ENCODE data around the gene MASP2. TPM values are rescaled to one million over a fixed set of nuclear protein-coding genes. Genes with fewer than 3 reads are reported as not detected.
"Not testable (repeated sequence)": the region's sequence is repeated elsewhere in the genome, so short reads cannot be mapped to it uniquely, and the experiment has no call there.

The MASP2 gene
- total RNA-seq, 2 experiments from 2014 or later = not detected

- ChIA-PET POLR2A (interaction anchor here (0.6 kb wide), 1 partner anchor 332 kb away, joined by 3 read pairs; no protein-coding TSS in a partner anchor), CTCF (interaction anchor here (0.6 to 4.0 kb wide), 12 partner anchors 9 to 611 kb away, joined by 3 to 78 read pairs (median 17); partner anchors contain the start of genes EXOSC10, SRM and UBIAD1)
- Mint-ChIP-seq H3K36me3 (ENCODE audit: low read depth) (no peaks in the 10 kb centered on the region), H3K9me3 (no peaks in the 10 kb centered on the region), H3K27ac (no peak overlapping the region), H3K27me3 (peaks cover 2% of the 10 kb centered on the region), H3K4me3 (no peak overlapping the region), H3K4me1 (ENCODE audit: low read depth) (peaks cover 5% of the 10 kb centered on the region)
- intact Hi-C loops (cut with micrococcal nuclease) = loop anchor here (5.0 kb wide), 2 partner anchors 33 to 603 kb away; no protein-coding TSS in a partner anchor
- TF ChIP-seq CTCF (IDR thresholded peaks at IDR 0.05) = no peak
- DNase-seq = no peak
- no peak for ATAC-seq
Measured at GRCh38 chr1:11039351-11040104, 7.5 kb downstream of the MASP2 start.

DNA sequence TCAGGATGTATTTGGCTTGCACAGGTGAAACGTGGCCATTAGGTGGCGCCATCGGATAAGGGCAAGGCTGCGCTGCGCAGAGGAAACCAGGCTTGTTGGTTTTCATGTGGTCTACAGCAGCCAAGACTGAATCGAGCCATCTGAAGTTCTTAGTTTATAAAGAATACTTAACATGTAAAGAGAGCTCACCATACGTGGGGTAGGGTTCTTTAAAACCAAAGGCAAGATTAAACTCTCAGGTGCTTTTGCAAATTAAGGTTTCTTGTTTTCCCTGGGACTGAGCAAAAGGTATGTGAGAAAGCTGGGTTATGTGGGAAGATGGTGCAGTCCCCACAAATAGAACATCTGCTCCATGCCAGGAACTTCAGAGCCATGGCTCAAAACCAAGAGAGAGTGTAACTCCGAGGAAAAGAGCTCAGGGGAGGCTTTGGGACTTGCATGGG, 9.3 kb downstream of the MASP2 start:
- CTCF ChIA-PET = interaction anchor here (0.6 to 4.0 kb wide), 105 partner anchors 8 to 876 kb away, joined by 3 to 78 read pairs (median 5); partner anchors contain the start of genes ANGPTL7, C1orf167, EXOSC10 and FBXO6
- no peak overlapping the region for H3K4me3 Mint-ChIP-seq
- DNase-seq (peak; percentile 92), ATAC-seq (peak; percentile 99)
- intact Hi-C loops (cut with micrococcal nuclease) = loop anchor here (5.0 kb wide), 2 partner anchors 35 to 605 kb away; no protein-coding TSS in a partner anchor
- H3K27ac Mint-ChIP-seq = no peak overlapping the region
- peaks cover 2% of the 10 kb centered on the region for H3K27me3 Mint-ChIP-seq
- no peaks in the 10 kb centered on the region for H3K9me3 Mint-ChIP-seq
- no peaks in the 10 kb centered on the region for H3K36me3 Mint-ChIP-seq (ENCODE audit: low read depth)
- peak; percentile 97 for TF ChIP-seq CTCF (IDR thresholded peaks at IDR 0.05)
- POLR2A ChIA-PET = interaction anchor here (0.7 to 2.6 kb wide), 15 partner anchors 11 to 225 kb away, joined by 3 to 25 read pairs (median 5); partner anchors contain the start of genes EXOSC10, MTOR and SRM
- H3K4me1 Mint-ChIP-seq (ENCODE audit: low read depth) = peaks cover 5% of the 10 kb centered on the region

DNA sequence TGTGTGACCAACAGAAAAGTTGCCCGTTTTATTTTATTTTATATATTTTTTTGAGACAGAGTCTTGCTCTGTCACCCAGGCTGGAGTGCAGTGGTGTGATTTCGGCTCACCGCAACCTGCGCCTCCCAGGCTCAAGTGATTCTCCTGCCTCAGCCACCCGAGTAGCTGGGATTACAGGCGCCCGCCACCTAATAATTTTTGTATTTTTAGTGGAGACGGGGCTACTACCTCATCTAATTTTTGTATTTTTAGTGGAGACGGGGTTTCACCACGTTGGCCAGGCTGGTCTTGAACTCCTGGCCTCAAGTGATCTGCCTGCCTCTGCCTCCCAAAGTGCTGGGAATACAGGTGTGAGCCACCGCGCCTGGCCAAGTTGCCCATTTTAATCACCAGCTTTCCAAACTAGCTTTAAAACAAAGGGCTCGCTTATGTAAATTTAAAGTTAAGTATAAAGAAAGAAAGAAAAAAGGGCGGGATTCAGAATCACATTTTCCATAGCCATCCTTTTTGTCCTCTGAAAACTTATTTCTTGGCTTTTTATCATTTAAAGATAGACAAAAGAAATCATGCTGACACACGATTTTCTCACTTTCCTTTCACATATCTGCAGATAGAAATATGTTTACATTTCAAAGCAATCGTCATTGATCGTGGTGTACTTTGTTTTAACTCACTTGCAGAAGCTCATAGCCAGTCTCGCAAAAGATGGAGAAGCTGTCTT, 9.9 kb downstream of the MASP2 start:
- ChIA-PET CTCF (interaction anchor here (0.6 to 4.0 kb wide), 96 partner anchors 7 to 877 kb away, joined by 3 to 78 read pairs (median 6); partner anchors contain the start of genes ANGPTL7, C1orf167, EXOSC10 and MASP2), POLR2A (interaction anchor here (0.9 to 2.6 kb wide), 14 partner anchors 10 to 226 kb away, joined by 3 to 25 read pairs (median 5); partner anchors contain the start of genes MTOR and SRM)
- H3K4me3 Mint-ChIP-seq; H3K36me3 Mint-ChIP-seq (ENCODE audit: low read depth); ATAC-seq; H3K27ac Mint-ChIP-seq; H3K4me1 Mint-ChIP-seq (ENCODE audit: low read depth); H3K9me3 Mint-ChIP-seq; DNase-seq; H3K27me3 Mint-ChIP-seq: not testable (repeated sequence)
- intact Hi-C loops (cut with micrococcal nuclease) = loop anchor here (5.0 kb wide), 2 partner anchors 35 to 605 kb away; no protein-coding TSS in a partner anchor

GRCh38 chr1:11031624-11032262, 15.3 kb downstream of the MASP2 start:
- Mint-ChIP-seq H3K4me3 (no peak overlapping the region), H3K27me3 (no peaks in the 10 kb centered on the region), H3K27ac (no peak overlapping the region), H3K36me3 (ENCODE audit: low read depth) (peaks cover 6% of the 10 kb centered on the region), H3K9me3 (no peaks in the 10 kb centered on the region), H3K4me1 (ENCODE audit: low read depth) (peaks cover 2% of the 10 kb centered on the region)
- TF ChIP-seq CTCF (IDR thresholded peaks at IDR 0.05) = no peak
- DNase-seq (no peak), ATAC-seq (peak; percentile 27)
- intact Hi-C loops (cut with micrococcal nuclease) = no loop called here
- CTCF ChIA-PET = interaction anchor here (0.8 to 1.4 kb wide), 5 partner anchors 17 to 210 kb away, joined by 3 to 4 read pairs (median 3); no protein-coding TSS in a partner anchor
- POLR2A ChIA-PET = interaction anchor here (0.6 to 1.1 kb wide), 7 partner anchors 10 to 617 kb away, joined by 3 to 4 read pairs (median 3); no protein-coding TSS in a partner anchor
